ENCODE measurements around the gene HRCT1.

Gene HRCT1

GRCh38 chr9:35903049-35903448 lies 3.0 kb upstream of the HRCT1 start:
- DNase-seq (ENCODE audit: low spot score in 2 of 2) (no peak), ATAC-seq (replicated peaks; ENCODE audit: extremely low read depth, poor library complexity, severe bottlenecking) (no peak)
- no peak overlapping the region for H3K4me3 Mint-ChIP-seq
- peaks cover 22% of the 10 kb centered on the region for H3K27me3 Mint-ChIP-seq
- no peaks in the 10 kb centered on the region for H3K9me3 Mint-ChIP-seq
- H3K27ac Mint-ChIP-seq (ENCODE audit: low read depth) = no peak overlapping the region
- H3K4me1 Mint-ChIP-seq = no peaks in the 10 kb centered on the region
- no peaks in the 10 kb centered on the region for H3K36me3 Mint-ChIP-seq (ENCODE audit: insufficient read depth)

GRCh38 chr9:35904338-35904737 lies 1.7 kb upstream of the HRCT1 start:
- no peaks in the 10 kb centered on the region for H3K4me1 Mint-ChIP-seq
- peaks cover 22% of the 10 kb centered on the region for H3K27me3 Mint-ChIP-seq
- no peak overlapping the region for H3K27ac Mint-ChIP-seq (ENCODE audit: low read depth)
- no peaks in the 10 kb centered on the region for H3K36me3 Mint-ChIP-seq (ENCODE audit: insufficient read depth)
- no peak for DNase-seq (ENCODE audit: low spot score in 2 of 2)
- no peak for ATAC-seq (replicated peaks; ENCODE audit: extremely low read depth, poor library complexity, severe bottlenecking)
- H3K9me3 Mint-ChIP-seq = no peaks in the 10 kb centered on the region
- no peak overlapping the region for H3K4me3 Mint-ChIP-seq

- no peak overlapping the region for H3K4me3 Mint-ChIP-seq
- no peak overlapping the region for H3K27ac Mint-ChIP-seq (ENCODE audit: low read depth)
- ATAC-seq (replicated peaks; ENCODE audit: extremely low read depth, poor library complexity, severe bottlenecking) = no peak
- peaks cover 22% of the 10 kb centered on the region for H3K27me3 Mint-ChIP-seq
- H3K36me3 Mint-ChIP-seq (ENCODE audit: insufficient read depth) = no peaks in the 10 kb centered on the region
- DNase-seq (ENCODE audit: low spot score in 2 of 2) = no peak
- H3K4me1 Mint-ChIP-seq = no peaks in the 10 kb centered on the region
- H3K9me3 Mint-ChIP-seq = no peaks in the 10 kb centered on the region
These were observed 786 bp upstream of the HRCT1 start for GRCh38 chr9:35905051-35905781.

- DNase-seq (ENCODE audit: low spot score in 2 of 2) (no peak), ATAC-seq (replicated peaks; ENCODE audit: extremely low read depth, poor library complexity, severe bottlenecking) (no peak)
- Mint-ChIP-seq H3K36me3 (ENCODE audit: insufficient read depth) (no peaks in the 10 kb centered on the region), H3K4me1 (peaks cover 6% of the 10 kb centered on the region), H3K9me3 (no peaks in the 10 kb centered on the region), H3K4me3 (no peak overlapping the region), H3K27me3 (peaks cover 6% of the 10 kb centered on the region), H3K27ac (ENCODE audit: low read depth) (no peak overlapping the region)
These were observed 1.1 kb downstream of the HRCT1 start for GRCh38 chr9:35906923-35907699.

GRCh38 chr9:35907711-35908503 lies 1.9 kb downstream of the HRCT1 start:
- no peak overlapping the region for H3K4me3 Mint-ChIP-seq
- no peaks in the 10 kb centered on the region for H3K36me3 Mint-ChIP-seq (ENCODE audit: insufficient read depth)
- H3K9me3 Mint-ChIP-seq = no peaks in the 10 kb centered on the region
- DNase-seq (ENCODE audit: low spot score in 2 of 2) = no peak
- no peak overlapping the region for H3K27ac Mint-ChIP-seq (ENCODE audit: low read depth)
- no peaks in the 10 kb centered on the region for H3K27me3 Mint-ChIP-seq
- ATAC-seq (replicated peaks; ENCODE audit: extremely low read depth, poor library complexity, severe bottlenecking) = no peak
- peaks cover 6% of the 10 kb centered on the region for H3K4me1 Mint-ChIP-seq

- Mint-ChIP-seq H3K27me3 (no peaks in the 10 kb centered on the region), H3K4me1 (peaks cover 6% of the 10 kb centered on the region), H3K36me3 (ENCODE audit: insufficient read depth) (no peaks in the 10 kb centered on the region), H3K27ac (ENCODE audit: low read depth) (peak overlapping the region; percentile 68), H3K4me3 (no peak overlapping the region), H3K9me3 (no peaks in the 10 kb centered on the region)
- no peak for ATAC-seq (replicated peaks; ENCODE audit: extremely low read depth, poor library complexity, severe bottlenecking)
- no peak for DNase-seq (ENCODE audit: low spot score in 2 of 2)
These were observed 2.6 kb downstream of the HRCT1 start for GRCh38 chr9:35908504-35909125.

- Mint-ChIP-seq H3K36me3 (ENCODE audit: insufficient read depth) (no peaks in the 10 kb centered on the region), H3K4me3 (no peak within 1 kb of the TSS), H3K4me1 (peaks cover 6% of the 10 kb centered on the region), H3K27me3 (no peaks in the 10 kb centered on the region), H3K27ac (ENCODE audit: low read depth) (peak within 1 kb of the TSS; percentile 68), H3K9me3 (no peaks in the 10 kb centered on the region)
- ATAC-seq (replicated peaks; ENCODE audit: extremely low read depth, poor library complexity, severe bottlenecking) = no peak
- no peak for DNase-seq (ENCODE audit: low spot score in 2 of 2)
These were observed 3.3 kb downstream of the HRCT1 start, which contains the start of gene SPAAR for GRCh38 chr9:35909274-35909673. Gene SPAAR, plus strand, starts transcription at chr9:35909490. Its CDS starts 974 bp downstream, at chr9:35910464.

- no peaks in the 10 kb centered on the region for H3K36me3 Mint-ChIP-seq (ENCODE audit: insufficient read depth)
- H3K27ac Mint-ChIP-seq (ENCODE audit: low read depth) = no peak overlapping the region
- peaks cover 6% of the 10 kb centered on the region for H3K4me1 Mint-ChIP-seq
- no peaks in the 10 kb centered on the region for H3K9me3 Mint-ChIP-seq
- DNase-seq (ENCODE audit: low spot score in 2 of 2) (no peak), ATAC-seq (replicated peaks; ENCODE audit: extremely low read depth, poor library complexity, severe bottlenecking) (no peak)
- no peaks in the 10 kb centered on the region for H3K27me3 Mint-ChIP-seq
- H3K4me3 Mint-ChIP-seq = no peak overlapping the region
These were observed 3.9 kb downstream of the HRCT1 start for GRCh38 chr9:35909687-35910612.

- Mint-ChIP-seq H3K27me3 (no peaks in the 10 kb centered on the region), H3K36me3 (ENCODE audit: insufficient read depth) (no peaks in the 10 kb centered on the region), H3K9me3 (no peaks in the 10 kb centered on the region), H3K4me3 (peak overlapping the region; percentile 46), H3K4me1 (peaks cover 6% of the 10 kb centered on the region), H3K27ac (ENCODE audit: low read depth) (peak overlapping the region; percentile 62)
- DNase-seq (ENCODE audit: low spot score in 2 of 2) (no peak), ATAC-seq (replicated peaks; ENCODE audit: extremely low read depth, poor library complexity, severe bottlenecking) (no peak)
These were observed 4.8 kb downstream of the HRCT1 start for GRCh38 chr9:35910613-35911359.

- Mint-ChIP-seq H3K9me3 (no peaks in the 10 kb centered on the region), H3K4me3 (no peak overlapping the region), H3K4me1 (peaks cover 6% of the 10 kb centered on the region), H3K27ac (ENCODE audit: low read depth) (no peak overlapping the region), H3K27me3 (no peaks in the 10 kb centered on the region), H3K36me3 (ENCODE audit: insufficient read depth) (no peaks in the 10 kb centered on the region)
- DNase-seq (ENCODE audit: low spot score in 2 of 2) (no peak), ATAC-seq (replicated peaks; ENCODE audit: extremely low read depth, poor library complexity, severe bottlenecking) (no peak)
These were observed 5.7 kb downstream of the HRCT1 start for GRCh38 chr9:35911690-35912089.

GRCh38 chr9:35912791-35913400 lies 6.9 kb downstream of the HRCT1 start:
- ATAC-seq (replicated peaks; ENCODE audit: extremely low read depth, poor library complexity, severe bottlenecking) (no peak), DNase-seq (ENCODE audit: low spot score in 2 of 2) (no peak)
- H3K4me1 Mint-ChIP-seq = peaks cover 6% of the 10 kb centered on the region
- H3K27ac Mint-ChIP-seq (ENCODE audit: low read depth) = no peak overlapping the region
- H3K9me3 Mint-ChIP-seq = no peaks in the 10 kb centered on the region
- no peaks in the 10 kb centered on the region for H3K36me3 Mint-ChIP-seq (ENCODE audit: insufficient read depth)
- no peaks in the 10 kb centered on the region for H3K27me3 Mint-ChIP-seq
- H3K4me3 Mint-ChIP-seq = no peak overlapping the region

Data from central memory CD8-positive, alpha-beta T cell (primary cell).